ENCODE data around the gene ZNF808.
"Not testable (repeated sequence)": the region's sequence is repeated elsewhere in the genome, so short reads cannot be mapped to it uniquely, and the experiment has no call there.

The ZNF808 gene

DNA sequence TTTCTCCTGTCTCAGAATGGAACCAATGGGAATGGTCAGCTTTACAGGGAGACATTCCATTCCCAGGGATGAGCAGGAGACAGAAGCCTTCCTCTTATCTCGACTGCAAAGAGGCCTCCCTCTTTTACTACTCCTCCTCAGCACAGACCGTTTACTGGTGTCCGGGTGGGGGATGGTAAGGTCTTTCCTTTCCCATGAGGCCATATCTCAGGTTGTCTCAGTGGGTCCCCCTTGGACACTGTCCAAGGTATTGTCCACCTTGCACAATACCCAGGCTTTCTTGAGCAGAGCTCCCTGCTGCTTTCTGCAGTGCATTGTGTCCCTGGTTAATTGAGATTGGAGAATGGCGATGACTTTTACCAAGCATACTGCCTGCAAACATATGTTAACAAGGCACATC, 7.5 kb upstream of the ZNF808 start:
- no peak for TF ChIP-seq POLR2A (IDR thresholded peaks at IDR 0.05; ENCODE audit: low read length)

DNA sequence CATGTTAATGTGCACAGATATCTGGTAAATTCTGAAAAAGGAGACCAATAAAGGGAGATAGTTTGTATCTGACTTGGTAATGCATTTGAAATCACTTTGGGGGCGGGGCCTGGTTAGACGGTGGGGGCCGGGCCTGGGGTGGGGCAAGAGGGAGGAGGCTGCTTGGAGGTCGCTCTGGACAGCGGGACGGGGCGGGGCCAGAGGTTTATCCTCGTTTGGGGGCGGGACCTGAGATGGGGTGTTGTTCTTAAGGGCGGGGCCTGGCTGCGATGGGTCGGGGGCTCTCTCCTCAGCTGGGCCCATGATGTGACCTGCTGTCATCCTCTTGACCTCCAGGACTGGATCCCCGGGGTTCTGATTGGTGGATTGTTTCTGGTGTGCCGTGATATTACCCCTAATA, 4.9 kb upstream of the ZNF808 start:
- TF ChIP-seq POLR2A (IDR thresholded peaks at IDR 0.05; ENCODE audit: low read length) (no peak), GATA1 (IDR thresholded peaks at IDR 0.05; ENCODE audit: low read depth, low read length) (no peak)
- DNase-seq = no peak

More for the DNA sequence above, 7.5 kb upstream of the ZNF808 start:
- no peak for DNase-seq

DNA sequence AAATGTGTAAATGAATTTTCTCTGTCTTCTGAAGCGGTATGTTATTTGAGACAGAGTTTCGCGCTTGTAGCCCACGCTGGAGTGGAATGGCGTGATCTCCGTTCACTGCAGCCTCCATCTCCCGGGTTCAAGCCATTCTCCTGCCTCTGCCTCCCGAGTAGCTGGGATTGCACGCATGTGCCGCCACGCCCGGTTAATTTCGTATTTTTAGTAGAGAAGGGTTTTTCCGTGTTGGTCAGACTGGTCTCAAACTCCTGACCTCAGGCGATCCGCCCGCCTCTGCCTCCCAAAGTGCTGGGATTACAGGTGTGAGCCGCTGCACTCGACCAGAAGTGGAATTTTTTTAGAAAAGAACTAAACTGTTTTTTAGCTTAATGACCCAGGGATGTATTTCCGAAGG, 3.4 kb upstream of the ZNF808 start:
- no peak for DNase-seq
- TF ChIP-seq GATA1 (IDR thresholded peaks at IDR 0.05; ENCODE audit: low read depth, low read length) (no peak), POLR2A (IDR thresholded peaks at IDR 0.05; ENCODE audit: low read length) (no peak)

DNA sequence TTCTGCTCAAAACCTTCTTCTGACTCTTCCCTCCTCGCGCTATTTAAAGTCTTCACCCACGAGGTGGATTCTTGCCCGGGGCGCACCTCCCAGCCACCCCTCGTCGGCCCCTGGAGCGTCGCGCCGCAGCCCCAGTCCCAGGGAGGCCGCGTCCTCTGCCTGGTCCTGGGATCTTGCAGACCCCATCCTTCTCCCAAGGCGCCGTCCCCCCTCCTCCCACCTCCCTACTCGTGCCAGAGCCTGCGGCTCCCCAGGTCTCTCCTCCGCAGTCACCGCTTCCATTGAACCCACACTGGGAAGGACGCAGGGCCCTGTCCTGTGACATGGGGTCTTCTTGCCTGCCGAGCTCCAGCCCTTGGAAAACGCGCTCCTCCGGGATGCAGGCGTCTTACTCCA, 486 bp downstream of the ZNF808 start:
- TF ChIP-seq GATA1 (IDR thresholded peaks at IDR 0.05; ENCODE audit: low read depth, low read length) (no peak), POLR2A (IDR thresholded peaks at IDR 0.05; ENCODE audit: low read length) (no peak)
- no peak for DNase-seq

DNA sequence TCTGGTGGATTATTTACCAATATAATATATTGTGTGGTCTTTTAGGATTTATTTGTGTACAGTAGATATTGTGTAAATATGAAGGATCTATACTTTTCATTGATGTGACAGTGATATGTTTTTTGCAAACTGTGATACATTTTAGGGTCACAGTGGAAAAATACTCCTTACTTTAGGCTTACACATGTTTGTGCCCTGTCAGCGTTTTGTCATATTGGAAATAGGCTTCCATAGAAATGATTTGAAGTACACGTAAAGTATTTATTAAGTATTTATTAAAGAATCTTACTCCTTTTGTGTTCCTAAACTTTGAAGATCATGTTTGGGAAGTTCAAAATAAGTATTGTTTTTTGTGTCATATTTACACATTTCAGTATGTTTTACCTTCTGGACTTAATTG, 5.0 kb downstream of the ZNF808 start:
- TF ChIP-seq GATA1 (IDR thresholded peaks at IDR 0.05; ENCODE audit: low read depth, low read length) = no peak
- TF ChIP-seq POLR2A (IDR thresholded peaks at IDR 0.05; ENCODE audit: low read length) = no peak
- no peak for DNase-seq

DNA sequence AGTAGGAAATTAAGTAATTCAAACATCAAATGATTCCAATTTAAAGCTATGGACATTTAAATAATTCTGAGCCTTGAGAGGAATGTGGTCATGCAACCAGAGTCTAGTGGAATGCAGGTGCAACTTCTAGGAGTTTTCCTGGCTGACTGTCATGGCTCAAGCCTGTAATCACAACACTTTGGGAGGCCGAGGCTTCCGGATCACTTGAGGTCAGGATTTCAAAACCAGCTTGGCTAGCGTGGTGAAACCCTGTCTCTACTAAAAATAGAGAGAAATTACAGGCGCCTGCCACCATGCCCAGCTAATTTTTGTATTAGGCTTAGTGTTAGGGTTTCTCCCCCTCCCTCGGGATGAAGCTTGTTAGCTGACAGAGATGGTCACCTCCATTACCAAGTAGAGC, 6.4 kb downstream of the ZNF808 start:
- no peak for DNase-seq
- TF ChIP-seq GATA1 (IDR thresholded peaks at IDR 0.05; ENCODE audit: low read depth, low read length) = no peak
- no peak for TF ChIP-seq POLR2A (IDR thresholded peaks at IDR 0.05; ENCODE audit: low read length)

DNA sequence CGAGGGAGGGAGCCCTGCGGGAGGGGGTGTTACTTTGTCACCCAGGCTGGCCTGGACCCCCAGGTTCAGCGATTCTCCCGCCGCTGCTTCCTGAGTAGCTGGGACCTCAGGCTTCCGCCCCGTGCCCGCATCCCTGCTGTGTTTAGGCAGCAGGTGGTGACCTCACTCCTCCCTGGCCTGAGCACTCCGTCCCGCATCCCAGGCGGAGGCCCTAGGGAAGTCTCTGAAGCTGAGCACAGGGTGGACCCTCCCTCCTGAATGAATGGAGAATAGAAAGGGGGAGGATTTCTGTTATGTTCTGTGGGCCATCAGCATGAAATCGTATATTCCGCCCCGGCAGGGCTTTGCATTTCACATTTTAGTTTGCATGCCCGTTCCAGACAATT, 7.9 kb downstream of the ZNF808 start:
- not testable (repeated sequence) for DNase-seq

DNA sequence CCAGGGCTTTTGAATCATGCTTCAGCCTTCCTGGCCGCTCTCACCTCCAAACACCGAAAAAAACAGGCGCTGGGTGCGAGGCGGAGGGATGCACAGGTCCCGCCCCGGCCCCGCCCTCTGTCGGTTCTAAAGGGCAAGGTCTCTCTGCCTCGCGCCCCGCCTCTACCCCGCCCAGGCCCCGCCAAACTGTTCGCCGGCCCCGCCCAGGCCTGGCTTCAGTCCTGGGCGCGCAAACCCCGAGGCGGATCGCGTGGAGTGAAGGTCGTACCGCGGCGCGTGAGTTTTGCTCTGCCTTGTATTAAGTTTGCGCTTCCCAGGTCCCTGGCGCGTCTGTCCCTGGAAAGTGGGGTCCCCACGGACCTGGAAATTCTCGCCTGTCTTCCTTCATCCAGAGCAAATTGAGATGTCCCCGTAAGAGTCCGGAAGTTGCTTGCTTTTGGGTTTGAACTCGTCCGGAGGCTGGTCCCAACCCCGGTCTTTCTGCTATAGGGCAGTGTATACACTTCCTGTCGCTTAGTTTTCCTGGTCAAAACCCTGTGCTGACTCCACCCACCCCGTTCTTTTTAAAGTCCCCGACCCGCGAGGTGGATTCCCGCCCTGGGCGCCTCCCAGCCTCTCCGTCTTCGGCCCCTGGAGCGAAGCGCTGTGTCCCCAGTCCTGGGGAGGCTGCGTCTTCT, 8.4 kb downstream of the ZNF808 start:
- peak; percentile 84 to 89 for DNase-seq

DNA sequence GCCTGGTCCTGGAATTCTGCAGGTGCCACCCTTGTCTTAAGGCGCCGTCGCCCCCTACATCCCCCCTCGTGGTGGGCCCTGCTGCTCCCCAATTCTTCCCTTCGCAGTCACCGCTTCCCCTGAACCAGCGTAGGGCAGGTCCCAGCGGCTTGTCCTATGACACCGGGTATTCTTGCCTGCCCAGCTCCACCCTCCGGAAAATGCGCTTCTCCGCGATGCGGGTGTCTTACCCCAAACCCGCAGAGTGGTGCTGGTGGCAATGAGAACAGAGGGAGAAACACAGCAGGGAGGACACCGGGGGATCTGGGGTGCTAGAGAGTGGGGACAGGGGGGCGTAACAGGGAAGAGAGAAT, 9.0 kb downstream of the ZNF808 start:
- no peak for TF ChIP-seq GATA1 (IDR thresholded peaks at IDR 0.05; ENCODE audit: low read depth, low read length)
- TF ChIP-seq POLR2A (IDR thresholded peaks at IDR 0.05; ENCODE audit: low read length) = no peak
- peak in 1 of 2 experiments; percentile 62 for DNase-seq

More for the DNA sequence above, 8.4 kb downstream of the ZNF808 start:
- TF ChIP-seq GATA1 (IDR thresholded peaks at IDR 0.05; ENCODE audit: low read depth, low read length) = no peak
- peak; percentile 65 for TF ChIP-seq POLR2A (IDR thresholded peaks at IDR 0.05; ENCODE audit: low read length)

DNA sequence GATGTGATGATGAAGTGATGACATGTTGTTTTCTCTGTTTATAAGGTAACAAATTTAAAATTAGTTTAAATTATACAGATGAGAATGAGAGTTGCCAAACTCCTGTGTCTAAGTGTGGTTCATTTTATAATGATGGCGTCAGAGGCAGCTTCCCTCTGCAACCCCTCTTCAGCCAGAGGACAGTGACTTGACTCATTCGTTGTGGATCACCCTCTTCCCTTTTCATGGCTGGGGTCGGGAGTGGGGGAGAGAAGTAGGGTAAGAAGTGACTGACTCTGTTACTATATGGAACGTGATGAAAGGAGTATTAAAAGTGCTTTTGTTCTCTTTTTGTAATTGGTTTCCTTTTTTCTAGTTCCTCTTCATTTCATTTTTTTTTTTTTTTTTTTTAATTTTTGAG, 11.3 kb downstream of the ZNF808 start:
- DNase-seq = not testable (repeated sequence)

DNA sequence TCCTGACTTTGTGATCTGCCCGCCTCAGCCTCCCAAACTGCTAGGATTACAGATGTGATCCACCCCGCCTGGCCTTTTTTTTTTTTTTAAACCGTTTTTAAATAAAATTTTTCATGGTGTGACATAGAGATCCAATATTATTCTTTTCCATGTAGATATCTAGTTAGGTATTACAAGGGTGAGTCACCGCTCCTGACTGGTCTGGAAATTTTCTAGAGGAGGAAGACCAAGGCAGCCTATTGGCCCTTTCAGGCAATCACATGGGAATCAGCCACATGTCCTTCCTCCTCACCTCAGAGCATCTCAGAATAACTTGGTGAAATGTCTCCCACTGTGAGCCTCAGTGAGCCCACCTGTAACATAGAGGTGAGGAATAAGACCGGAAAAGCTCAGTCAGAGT, 13.7 kb downstream of the ZNF808 start:
- not testable (repeated sequence) for DNase-seq

DNA sequence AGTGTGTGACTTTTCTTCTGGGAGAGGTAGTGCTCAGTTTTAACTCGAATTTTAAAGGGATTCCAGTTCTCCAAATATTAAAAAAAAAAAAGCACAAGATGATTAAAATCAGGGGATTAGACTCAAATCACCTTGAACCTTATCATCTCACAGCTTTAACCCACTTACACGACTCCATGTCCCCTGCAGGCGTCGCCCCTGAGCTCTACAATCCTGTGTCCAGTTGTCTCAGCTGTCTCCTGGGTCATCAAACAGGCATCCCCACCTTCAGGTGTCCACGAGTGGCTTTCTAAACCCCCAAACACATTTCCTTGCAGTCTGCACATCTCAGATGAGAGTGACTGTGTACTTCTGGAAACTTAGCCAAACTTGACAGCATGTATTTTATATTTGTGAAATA, 14.1 kb downstream of the ZNF808 start:
- TF ChIP-seq POLR2A (IDR thresholded peaks at IDR 0.05; ENCODE audit: low read length) (no peak), GATA1 (IDR thresholded peaks at IDR 0.05; ENCODE audit: low read depth, low read length) (no peak)

DNA sequence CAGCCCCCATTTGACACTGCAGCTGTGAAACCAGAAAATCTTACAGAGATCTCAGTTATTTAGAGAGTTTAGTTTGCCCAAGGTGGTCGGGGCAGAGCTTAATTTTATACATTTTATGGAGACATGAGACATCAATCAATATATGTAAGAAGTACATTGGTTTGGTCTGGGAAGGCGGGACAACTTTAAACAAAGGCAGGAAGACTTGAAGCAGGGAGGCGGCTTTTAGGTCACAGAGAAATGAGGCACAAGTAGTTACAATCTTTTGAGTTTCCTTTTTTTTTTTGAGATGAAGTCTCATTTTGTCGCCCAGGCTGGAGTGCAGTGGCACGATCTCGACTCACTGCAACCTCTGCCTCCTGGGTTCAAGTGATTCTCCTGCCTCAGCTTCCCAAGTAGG, 15.1 kb downstream of the ZNF808 start:
- not testable (repeated sequence) for DNase-seq

More for the DNA sequence above, 14.1 kb downstream of the ZNF808 start:
- no peak for DNase-seq

DNA sequence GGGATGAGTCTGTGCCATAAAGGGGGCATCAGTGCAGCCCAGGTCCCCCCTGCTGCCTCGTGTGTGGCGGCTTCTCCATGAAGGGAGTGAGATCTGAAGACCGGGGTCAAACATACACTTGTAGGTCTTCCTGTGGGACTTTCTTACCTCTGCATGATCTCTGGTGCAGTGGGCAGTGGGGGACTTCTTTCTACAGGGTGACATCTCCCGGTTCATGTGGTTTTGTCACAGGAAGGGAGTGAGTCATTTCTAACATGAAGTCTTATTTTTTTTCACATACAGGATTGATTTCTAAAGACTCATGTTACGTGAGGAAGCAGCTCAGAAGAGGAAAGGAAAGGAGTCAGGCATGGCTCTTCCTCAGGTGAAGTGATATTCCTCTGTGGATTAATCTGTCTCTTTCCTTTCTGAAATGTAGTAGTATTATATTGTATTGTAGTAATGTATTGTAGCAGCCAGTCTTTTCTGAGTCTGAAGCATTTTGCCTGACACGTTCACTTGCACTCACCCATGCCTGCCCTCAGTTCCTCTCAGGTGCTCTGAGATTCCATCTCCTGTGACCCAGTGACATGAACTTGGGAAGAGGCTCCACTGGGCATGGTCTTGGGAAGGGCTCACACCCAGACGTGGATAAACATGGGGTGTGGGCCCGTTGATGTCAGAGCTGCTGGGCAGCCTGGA, 15.7 kb downstream of the ZNF808 start:
- DNase-seq = no peak
- TF ChIP-seq POLR2A (IDR thresholded peaks at IDR 0.05; ENCODE audit: low read length) (no peak), GATA1 (IDR thresholded peaks at IDR 0.05; ENCODE audit: low read depth, low read length) (no peak)

DNA sequence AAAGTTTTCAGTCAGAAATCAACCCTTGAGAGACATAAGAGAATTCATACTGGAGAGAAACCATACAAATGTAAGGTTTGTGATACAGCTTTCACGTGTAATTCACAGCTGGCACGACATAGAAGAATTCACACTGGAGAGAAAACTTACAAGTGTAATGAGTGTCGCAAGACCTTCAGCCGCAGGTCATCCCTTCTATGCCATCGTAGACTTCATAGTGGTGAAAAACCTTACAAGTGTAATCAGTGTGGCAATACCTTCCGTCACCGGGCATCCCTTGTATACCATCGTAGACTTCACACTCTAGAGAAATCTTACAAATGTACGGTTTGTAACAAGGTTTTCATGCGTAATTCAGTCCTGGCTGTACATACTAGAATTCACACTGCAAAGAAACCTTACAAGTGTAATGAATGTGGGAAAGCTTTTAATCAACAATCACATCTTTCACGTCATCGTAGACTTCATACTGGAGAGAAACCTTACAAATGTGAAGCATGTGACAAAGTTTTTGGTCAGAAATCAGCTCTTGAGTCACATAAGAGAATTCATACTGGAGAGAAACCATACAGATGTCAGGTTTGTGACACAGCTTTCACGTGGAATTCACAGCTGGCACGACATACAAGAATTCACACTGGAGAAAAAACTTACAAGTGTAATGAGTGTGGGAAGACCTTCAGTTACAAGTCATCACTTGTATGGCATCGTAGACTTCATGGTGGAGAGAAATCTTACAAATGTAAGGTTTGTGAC, 26.9 kb downstream of the ZNF808 start:
- TF ChIP-seq GATA1 (IDR thresholded peaks at IDR 0.05; ENCODE audit: low read depth, low read length) = no peak
- no peak for TF ChIP-seq POLR2A (IDR thresholded peaks at IDR 0.05; ENCODE audit: low read length)
- no peak for DNase-seq
